ENCODE data around the gene SOS2.

GRCh38 chr14:50222055-50222613, 9.2 kb downstream of the SOS2 start:
- TF ChIP-seq ATF3 (IDR thresholded peaks at IDR 0.05) (no peak), EGR1 (IDR thresholded peaks at IDR 0.05; ENCODE audit: low read depth) (no peak), POLR2AphosphoS5 (IDR thresholded peaks at IDR 0.05; ENCODE audit: low read depth, low read length) (no peak), CTCF (IDR thresholded peaks at IDR 0.05 in 2 of 3, conservative IDR thresholded peaks at IDR 0.05 in 1 of 3; ENCODE audit: borderline replicate concordance in 1 of 3, insufficient read depth in 1 of 3, low read depth in 2 of 3, low read length in 2 of 3) (no peak), POLR2A (IDR thresholded peaks at IDR 0.05; ENCODE audit: borderline replicate concordance, extremely low read depth, insufficient read depth, insufficient read length) (no peak), SP1 (IDR thresholded peaks at IDR 0.05; ENCODE audit: low read depth) (no peak)

All from HCT116 (cell line).